B cell (primary cell): ENCODE results near the gene STEEP1.

Source experiments
- CTCF ChIP-seq: fragments of 200-600 bp; IDR thresholded peaks from one replicate; pipeline ENCODE4 v1.8.0; 2022; ENCODE audit warnings: antibody characterized with exemption, mild to moderate bottlenecking
- EZH2 ChIP-seq: IDR thresholded peaks from 2 replicates; pipeline ENCODE4 v1.6.1; 2012; ENCODE audit warnings: borderline replicate concordance, low read depth, mild to moderate bottlenecking, moderate library complexity, low read length; ENCODE audit not compliant: insufficient read depth, poor library complexity, severe bottlenecking

GRCh38 chrX:119500061-119500800 lies 65.0 kb downstream of the STEEP1 start:
- no peak for TF ChIP-seq CTCF
- no peak for TF ChIP-seq EZH2
